ENCODE measurements around the gene TPGS1. TPM values are rescaled to one million over a fixed set of nuclear protein-coding genes. Genes with fewer than 3 reads are reported as not detected.
A peak's percentile ranks its signal among the peaks of the same experiment; 100 is the strongest.

The TPGS1 gene
- total RNA-seq, 4 donors from 2014 or later = 12.6 to 37.5 (median 29.9) TPM

GRCh38 chr19:514166-514663, 6.9 kb downstream of the TPGS1 start:
- Histone ChIP-seq H3K4me1 (no peaks in the 10 kb centered on the region), H3K36me3 (no peaks in the 10 kb centered on the region), H3K27me3 (no peaks in the 10 kb centered on the region), H3K27ac (no peak overlapping the region), H3K9me3 (no peaks in the 10 kb centered on the region), H3K4me3 (no peak overlapping the region)
- intact Hi-C loops (cut with DNase I; ENCODE audit: low total_unique reads) = no loop called here
- no peak for DNase-seq
- TF ChIP-seq POLR2A (IDR thresholded peaks at IDR 0.05) = no peak
- TF ChIP-seq CTCF (IDR thresholded peaks at IDR 0.05) = no peak

- Histone ChIP-seq H3K4me3 (no peak overlapping the region), H3K9me3 (no peaks in the 10 kb centered on the region), H3K36me3 (no peaks in the 10 kb centered on the region), H3K27ac (peak overlapping the region in 1 of 2 donors; percentile 30), H3K4me1 (no peaks in the 10 kb centered on the region), H3K27me3 (no peaks in the 10 kb centered on the region)
- DNase-seq = peak in 1 of 2 donors; percentile 56
- no peak for TF ChIP-seq POLR2A (IDR thresholded peaks at IDR 0.05)
- no peak for TF ChIP-seq CTCF (IDR thresholded peaks at IDR 0.05)
- intact Hi-C loops (cut with DNase I; ENCODE audit: low total_unique reads) = no loop called here
Observed at GRCh38 chr19:517721-518597, 10.7 kb downstream of the TPGS1 start.

GRCh38 chr19:518598-519231, 11.4 kb downstream of the TPGS1 start:
- H3K4me3 ChIP-seq = no peak overlapping the region
- no peaks in the 10 kb centered on the region for H3K9me3 ChIP-seq
- H3K4me1 ChIP-seq = no peaks in the 10 kb centered on the region
- DNase-seq = no peak
- TF ChIP-seq POLR2A (IDR thresholded peaks at IDR 0.05) = no peak
- peak in 1 of 4 experiments; percentile 5 for TF ChIP-seq CTCF (IDR thresholded peaks at IDR 0.05)
- no peaks in the 10 kb centered on the region for H3K27me3 ChIP-seq
- H3K36me3 ChIP-seq = no peaks in the 10 kb centered on the region
- H3K27ac ChIP-seq = peak overlapping the region in 1 of 2 donors; percentile 30
- intact Hi-C loops (cut with DNase I; ENCODE audit: low total_unique reads) = no loop called here

- H3K27me3 ChIP-seq = no peaks in the 10 kb centered on the region
- no peak for TF ChIP-seq POLR2A (IDR thresholded peaks at IDR 0.05)
- TF ChIP-seq CTCF (IDR thresholded peaks at IDR 0.05) = no peak
- intact Hi-C loops (cut with DNase I; ENCODE audit: low total_unique reads) = no loop called here
- no peaks in the 10 kb centered on the region for H3K4me1 ChIP-seq
- no peak for DNase-seq
- H3K36me3 ChIP-seq = no peaks in the 10 kb centered on the region
- no peaks in the 10 kb centered on the region for H3K9me3 ChIP-seq
- H3K27ac ChIP-seq = no peak overlapping the region
- H3K4me3 ChIP-seq = no peak overlapping the region
Observed at GRCh38 chr19:519449-519865, 12.2 kb downstream of the TPGS1 start.

GRCh38 chr19:522726-523125, 15.4 kb downstream of the TPGS1 start:
- no peak overlapping the region for H3K4me3 ChIP-seq
- no peak for DNase-seq
- no peak for TF ChIP-seq CTCF (IDR thresholded peaks at IDR 0.05)
- TF ChIP-seq POLR2A (IDR thresholded peaks at IDR 0.05) = no peak
- no peaks in the 10 kb centered on the region for H3K4me1 ChIP-seq
- H3K27ac ChIP-seq = no peak overlapping the region
- H3K27me3 ChIP-seq = no peaks in the 10 kb centered on the region
- no peaks in the 10 kb centered on the region for H3K36me3 ChIP-seq
- H3K9me3 ChIP-seq = no peaks in the 10 kb centered on the region
- intact Hi-C loops (cut with DNase I; ENCODE audit: low total_unique reads) = no loop called here
